GM12878 (cell line): ENCODE measurements around the gene MCEMP1.

Experiments used
- POLR2A ChIP-seq: IDR thresholded peaks from 2 replicates; pipeline ENCODE4 v1.6.1; 2011; ENCODE audit warnings: low read depth, mild to moderate bottlenecking, low read length
- SMAD1 ChIP-seq: fragments of 450-650 bp; IDR thresholded peaks from 2 replicates; pipeline ENCODE4 v1.6.1; 2018; ENCODE audit warnings: mild to moderate bottlenecking, low read depth; ENCODE audit not compliant: partially characterized antibody
- TF ChIP-seq, protein P1 (sequence below), 3 experiments: IDR thresholded peaks in 2 of 3; conservative IDR thresholded peaks in 1 of 3; 2 replicates each; pipeline ENCODE4 v1.5.1; 2011; ENCODE audit warnings: low read depth in 3 of 3, low read length in 3 of 3, mild to moderate bottlenecking in 3 of 3, control low read depth in 2 of 3, moderate library complexity in 2 of 3, inconsistent platforms in 1 of 3, mixed read lengths in 1 of 3; ENCODE audit not compliant: control insufficient read depth in 2 of 3, insufficient read depth in 1 of 3; ENCODE audit errors: extremely low read depth in 1 of 3

DNA sequence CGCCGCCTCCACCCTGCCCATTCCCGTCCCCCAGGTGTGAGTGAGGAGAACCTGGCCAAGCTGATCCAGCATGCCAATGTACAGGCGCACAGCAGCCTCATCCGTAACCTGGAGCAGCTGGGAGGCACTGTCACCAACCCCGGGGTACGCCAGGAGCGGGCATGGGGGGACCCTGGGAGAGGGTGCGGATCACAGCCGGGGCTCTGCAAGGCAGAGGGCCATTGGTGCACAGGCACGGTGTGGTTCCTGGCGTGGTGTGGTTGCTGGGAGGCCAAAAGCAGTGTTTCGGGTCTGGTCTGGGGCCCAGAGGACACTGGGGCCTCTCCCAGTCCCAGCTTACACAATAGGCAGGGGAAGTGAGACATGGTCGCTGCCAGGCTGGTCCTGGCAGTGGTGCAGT lies 31.7 kb upstream of the MCEMP1 start:
- TF ChIP-seq POLR2A (no peak; the same call in 1 of the 2 replicates), SMAD1 (no peak)
- TF ChIP-seq, protein P1, sequence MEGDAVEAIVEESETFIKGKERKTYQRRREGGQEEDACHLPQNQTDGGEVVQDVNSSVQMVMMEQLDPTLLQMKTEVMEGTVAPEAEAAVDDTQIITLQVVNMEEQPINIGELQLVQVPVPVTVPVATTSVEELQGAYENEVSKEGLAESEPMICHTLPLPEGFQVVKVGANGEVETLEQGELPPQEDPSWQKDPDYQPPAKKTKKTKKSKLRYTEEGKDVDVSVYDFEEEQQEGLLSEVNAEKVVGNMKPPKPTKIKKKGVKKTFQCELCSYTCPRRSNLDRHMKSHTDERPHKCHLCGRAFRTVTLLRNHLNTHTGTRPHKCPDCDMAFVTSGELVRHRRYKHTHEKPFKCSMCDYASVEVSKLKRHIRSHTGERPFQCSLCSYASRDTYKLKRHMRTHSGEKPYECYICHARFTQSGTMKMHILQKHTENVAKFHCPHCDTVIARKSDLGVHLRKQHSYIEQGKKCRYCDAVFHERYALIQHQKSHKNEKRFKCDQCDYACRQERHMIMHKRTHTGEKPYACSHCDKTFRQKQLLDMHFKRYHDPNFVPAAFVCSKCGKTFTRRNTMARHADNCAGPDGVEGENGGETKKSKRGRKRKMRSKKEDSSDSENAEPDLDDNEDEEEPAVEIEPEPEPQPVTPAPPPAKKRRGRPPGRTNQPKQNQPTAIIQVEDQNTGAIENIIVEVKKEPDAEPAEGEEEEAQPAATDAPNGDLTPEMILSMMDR (IDR thresholded peaks at IDR 0.05 in 2 of 3, conservative IDR thresholded peaks at IDR 0.05 in 1 of 3; ENCODE audit: control insufficient read depth in 2 of 3, extremely low read depth in 1 of 3, insufficient read depth in 1 of 3, low read depth in 3 of 3, low read length in 3 of 3) = no peak
